ENCODE data around the gene FHIT.
"Not testable (repeated sequence)": the region's sequence is repeated elsewhere in the genome, so short reads cannot be mapped to it uniquely, and the experiment has no call there.

Gene FHIT

DNA sequence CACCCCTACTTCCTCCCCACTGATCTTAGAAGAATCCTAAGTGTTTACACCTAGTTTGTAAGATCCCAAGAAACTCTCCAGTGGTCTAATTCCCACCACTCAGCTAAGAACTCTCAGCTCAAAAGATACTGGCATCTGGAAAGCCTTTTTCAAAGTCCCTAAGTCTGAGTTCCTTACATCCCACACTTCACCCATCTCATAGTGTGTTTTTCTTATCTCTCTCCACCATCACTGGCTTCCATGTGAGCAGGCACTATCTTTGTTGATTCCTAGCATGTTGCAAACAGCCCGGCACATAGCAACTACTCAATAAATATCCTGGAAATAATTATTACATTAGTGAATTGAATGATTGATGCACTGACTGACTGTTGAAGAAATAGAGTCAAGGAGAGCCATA lies 173.7 kb downstream of the FHIT start:
- H3K27me3 ChIP-seq (ENCODE audit: low read depth, low read length): no peaks in the 10 kb centered on the region
- H3K4me1 ChIP-seq (ENCODE audit: control insufficient read depth in 1 of 2, insufficient read depth in 2 of 2, low read length in 2 of 2): no peaks in the 10 kb centered on the region
- no peak overlapping the region for H3K4me3 ChIP-seq (ENCODE audit: low read depth in 1 of 2, low read length in 2 of 2)
- H3K27ac ChIP-seq (ENCODE audit: low read length): no peak overlapping the region
- H3K36me3 ChIP-seq (ENCODE audit: control insufficient read depth in 1 of 2, insufficient read depth in 2 of 2, low read length in 2 of 2): no peaks in the 10 kb centered on the region
- peaks cover 0 to 1% of the 10 kb centered on the region in 2 donors for H3K9me3 ChIP-seq (ENCODE audit: control insufficient read depth in 1 of 2, low read length in 2 of 2)

- Histone ChIP-seq H3K36me3 (ENCODE audit: control insufficient read depth in 1 of 2, insufficient read depth in 2 of 2, low read length in 2 of 2) (no peaks in the 10 kb centered on the region), H3K4me1 (ENCODE audit: control insufficient read depth in 1 of 2, insufficient read depth in 2 of 2, low read length in 2 of 2) (no peaks in the 10 kb centered on the region), H3K4me3 (ENCODE audit: low read depth in 1 of 2, low read length in 2 of 2) (no peak overlapping the region), H3K27ac (ENCODE audit: low read length) (no peak overlapping the region), H3K9me3 (ENCODE audit: control insufficient read depth in 1 of 2, low read length in 2 of 2) (no peaks in the 10 kb centered on the region), H3K27me3 (ENCODE audit: low read depth, low read length) (no peaks in the 10 kb centered on the region)
Observed at GRCh38 chr3:61074783-61075182, 176.5 kb downstream of the FHIT start.

DNA sequence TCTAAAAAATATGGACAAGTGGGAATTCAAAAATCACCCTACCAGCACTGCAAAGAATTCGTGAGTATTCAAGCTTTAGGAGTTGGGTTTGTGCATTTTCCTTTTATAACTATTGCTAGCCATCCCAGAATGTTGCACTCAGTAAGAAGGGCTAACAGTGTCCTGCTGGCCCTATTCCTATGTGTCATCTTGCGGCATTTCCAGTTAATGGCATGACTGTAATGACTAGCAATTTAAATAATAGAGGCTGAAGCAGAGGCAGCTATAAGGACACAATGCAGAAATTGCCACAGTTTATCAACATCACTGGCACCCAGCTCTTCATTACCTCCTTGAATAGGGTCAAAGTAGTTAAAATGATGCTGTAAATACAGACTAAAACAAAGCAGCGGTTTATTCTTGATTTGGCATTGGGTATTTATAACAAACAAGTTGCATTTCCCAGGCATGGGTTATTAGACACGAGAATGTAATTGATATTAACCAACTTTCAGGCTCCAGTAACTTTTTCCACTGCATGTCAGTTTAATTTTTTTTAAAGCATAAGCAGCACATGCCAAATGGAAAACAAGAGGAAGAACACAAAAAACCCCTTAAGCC lies 177.6 kb downstream of the FHIT start:
- Histone ChIP-seq H3K9me3 (ENCODE audit: control insufficient read depth in 1 of 2, low read length in 2 of 2) (no peaks in the 10 kb centered on the region), H3K27ac (ENCODE audit: low read length) (no peak overlapping the region), H3K27me3 (ENCODE audit: low read depth, low read length) (no peaks in the 10 kb centered on the region), H3K4me1 (ENCODE audit: control insufficient read depth in 1 of 2, insufficient read depth in 2 of 2, low read length in 2 of 2) (no peaks in the 10 kb centered on the region), H3K4me3 (ENCODE audit: low read depth in 1 of 2, low read length in 2 of 2) (no peak overlapping the region), H3K36me3 (ENCODE audit: control insufficient read depth in 1 of 2, insufficient read depth in 2 of 2, low read length in 2 of 2) (no peaks in the 10 kb centered on the region)

DNA sequence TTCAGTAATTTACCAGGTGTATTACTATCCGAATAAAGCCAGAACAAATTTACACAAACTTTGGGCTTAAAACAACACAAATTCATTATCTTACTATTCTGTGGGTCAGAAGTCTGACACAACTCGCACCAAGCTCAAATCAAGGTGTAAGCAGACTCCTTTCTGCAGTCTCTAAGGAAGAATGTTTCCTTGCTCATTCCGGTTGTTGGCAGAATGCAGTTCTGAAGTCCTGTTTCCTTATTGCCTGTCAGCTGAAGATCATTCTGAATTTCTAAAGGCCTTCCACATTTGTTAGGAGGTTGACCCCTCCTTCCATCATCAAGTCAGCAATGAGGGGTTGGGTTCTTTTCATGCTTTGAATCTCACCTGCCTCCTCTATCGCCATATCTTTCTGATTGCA lies 183.2 kb downstream of the FHIT start:
- H3K27ac ChIP-seq (ENCODE audit: low read length): no peak overlapping the region
- H3K4me3 ChIP-seq (ENCODE audit: low read depth in 1 of 2, low read length in 2 of 2): no peak overlapping the region

DNA sequence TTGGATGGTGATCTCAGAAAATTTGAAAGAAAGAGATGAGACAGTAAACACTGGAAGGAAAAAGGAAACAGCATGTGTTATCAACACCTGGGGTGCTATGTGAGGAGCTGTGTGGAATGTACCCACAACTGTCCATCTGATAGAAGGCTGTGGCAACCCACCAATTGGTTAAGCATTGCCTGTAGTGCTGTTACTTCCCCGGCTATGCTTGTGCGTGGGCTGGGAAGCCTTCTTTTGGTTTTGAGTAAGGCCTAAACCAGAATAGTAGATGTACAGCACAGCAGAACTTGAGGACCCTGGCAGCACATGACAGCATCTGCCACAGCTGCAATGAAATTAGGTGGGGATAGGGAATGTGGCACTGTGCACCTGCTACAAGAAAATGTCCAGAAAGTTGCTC lies 184.5 kb downstream of the FHIT start:
- Histone ChIP-seq H3K27me3 (ENCODE audit: low read depth, low read length) (no peaks in the 10 kb centered on the region), H3K9me3 (ENCODE audit: control insufficient read depth in 1 of 2, low read length in 2 of 2) (no peaks in the 10 kb centered on the region), H3K36me3 (ENCODE audit: control insufficient read depth in 1 of 2, insufficient read depth in 2 of 2, low read length in 2 of 2) (no peaks in the 10 kb centered on the region), H3K4me1 (ENCODE audit: control insufficient read depth in 1 of 2, insufficient read depth in 2 of 2, low read length in 2 of 2) (no peaks in the 10 kb centered on the region), H3K27ac (ENCODE audit: low read length) (no peak overlapping the region), H3K4me3 (ENCODE audit: low read depth in 1 of 2, low read length in 2 of 2) (no peak overlapping the region)

More for the DNA sequence above, 183.2 kb downstream of the FHIT start:
- Histone ChIP-seq H3K36me3 (ENCODE audit: control insufficient read depth in 1 of 2, insufficient read depth in 2 of 2, low read length in 2 of 2) (no peaks in the 10 kb centered on the region), H3K27me3 (ENCODE audit: low read depth, low read length) (no peaks in the 10 kb centered on the region), H3K9me3 (ENCODE audit: control insufficient read depth in 1 of 2, low read length in 2 of 2) (no peaks in the 10 kb centered on the region), H3K4me1 (ENCODE audit: control insufficient read depth in 1 of 2, insufficient read depth in 2 of 2, low read length in 2 of 2) (no peaks in the 10 kb centered on the region)

DNA sequence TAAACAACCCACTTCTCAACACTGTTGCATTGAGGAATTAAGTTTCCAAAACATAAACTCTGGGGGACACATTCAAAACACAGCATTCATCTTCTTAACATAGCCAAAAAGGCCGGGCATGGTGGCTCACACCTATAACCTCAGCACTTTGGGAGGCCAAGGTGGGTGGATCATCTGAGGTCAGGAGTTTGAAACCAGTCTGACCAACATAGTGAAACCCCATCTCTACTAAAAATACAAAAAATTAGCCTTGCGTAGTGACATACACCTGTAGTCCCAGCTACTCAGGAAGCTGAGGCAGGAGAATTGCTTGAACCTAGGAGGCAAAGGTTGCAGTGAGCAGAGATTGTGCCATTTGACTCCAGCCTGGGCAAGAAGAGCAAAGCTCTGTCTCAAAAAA lies 185.0 kb downstream of the FHIT start:
- H3K36me3 ChIP-seq (ENCODE audit: control insufficient read depth in 1 of 2, insufficient read depth in 2 of 2, low read length in 2 of 2); H3K27ac ChIP-seq (ENCODE audit: low read length); H3K4me1 ChIP-seq (ENCODE audit: control insufficient read depth in 1 of 2, insufficient read depth in 2 of 2, low read length in 2 of 2); H3K9me3 ChIP-seq (ENCODE audit: control insufficient read depth in 1 of 2, low read length in 2 of 2); H3K27me3 ChIP-seq (ENCODE audit: low read depth, low read length); H3K4me3 ChIP-seq (ENCODE audit: low read depth in 1 of 2, low read length in 2 of 2): not testable (repeated sequence)

- Histone ChIP-seq H3K27ac (ENCODE audit: low read length) (no peak overlapping the region), H3K27me3 (ENCODE audit: low read depth, low read length) (no peaks in the 10 kb centered on the region), H3K9me3 (ENCODE audit: control insufficient read depth in 1 of 2, low read length in 2 of 2) (no peaks in the 10 kb centered on the region), H3K36me3 (ENCODE audit: control insufficient read depth in 1 of 2, insufficient read depth in 2 of 2, low read length in 2 of 2) (no peaks in the 10 kb centered on the region), H3K4me3 (ENCODE audit: low read depth in 1 of 2, low read length in 2 of 2) (no peak overlapping the region), H3K4me1 (ENCODE audit: control insufficient read depth in 1 of 2, insufficient read depth in 2 of 2, low read length in 2 of 2) (no peaks in the 10 kb centered on the region)
Observed at GRCh38 chr3:61065451-61066011, 185.7 kb downstream of the FHIT start.

GRCh38 chr3:61061092-61061723 lies 190.0 kb downstream of the FHIT start:
- Histone ChIP-seq H3K9me3 (ENCODE audit: control insufficient read depth in 1 of 2, low read length in 2 of 2) (no peaks in the 10 kb centered on the region), H3K36me3 (ENCODE audit: control insufficient read depth in 1 of 2, insufficient read depth in 2 of 2, low read length in 2 of 2) (no peaks in the 10 kb centered on the region), H3K27me3 (ENCODE audit: low read depth, low read length) (no peaks in the 10 kb centered on the region), H3K4me3 (ENCODE audit: low read depth in 1 of 2, low read length in 2 of 2) (no peak overlapping the region), H3K4me1 (ENCODE audit: control insufficient read depth in 1 of 2, insufficient read depth in 2 of 2, low read length in 2 of 2) (no peaks in the 10 kb centered on the region), H3K27ac (ENCODE audit: low read length) (no peak overlapping the region)

DNA sequence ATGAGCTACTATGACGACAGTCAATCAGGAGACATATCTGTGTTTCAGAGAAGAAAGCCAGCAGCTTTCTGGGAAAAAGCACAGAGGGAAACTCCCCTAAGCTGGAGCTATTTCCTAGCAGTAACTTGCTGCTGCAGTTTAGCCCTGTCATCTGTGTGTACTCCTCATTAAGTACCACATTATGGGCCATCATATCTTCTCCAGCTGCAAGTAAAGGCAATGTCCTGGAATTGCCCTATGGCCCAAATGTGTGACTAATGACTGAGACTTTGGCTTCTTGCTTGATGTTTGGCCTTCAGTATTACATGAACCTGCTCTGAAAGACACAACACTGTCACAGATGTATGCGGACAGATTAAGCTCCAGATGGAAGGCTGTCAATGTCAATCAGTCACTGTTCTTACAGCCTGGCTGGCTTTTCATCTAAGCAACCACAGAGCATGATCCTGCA lies 190.8 kb downstream of the FHIT start:
- H3K9me3 ChIP-seq (ENCODE audit: control insufficient read depth in 1 of 2, low read length in 2 of 2): no peaks in the 10 kb centered on the region
- H3K27ac ChIP-seq (ENCODE audit: low read length): no peak overlapping the region
- no peaks in the 10 kb centered on the region for H3K4me1 ChIP-seq (ENCODE audit: control insufficient read depth in 1 of 2, insufficient read depth in 2 of 2, low read length in 2 of 2)
- H3K27me3 ChIP-seq (ENCODE audit: low read depth, low read length): no peaks in the 10 kb centered on the region
- no peaks in the 10 kb centered on the region for H3K36me3 ChIP-seq (ENCODE audit: control insufficient read depth in 1 of 2, insufficient read depth in 2 of 2, low read length in 2 of 2)
- H3K4me3 ChIP-seq (ENCODE audit: low read depth in 1 of 2, low read length in 2 of 2): no peak overlapping the region

GRCh38 chr3:61058836-61059235 lies 192.4 kb downstream of the FHIT start:
- no peaks in the 10 kb centered on the region for H3K4me1 ChIP-seq (ENCODE audit: control insufficient read depth in 1 of 2, insufficient read depth in 2 of 2, low read length in 2 of 2)
- no peak overlapping the region for H3K27ac ChIP-seq (ENCODE audit: low read length)
- no peak overlapping the region for H3K4me3 ChIP-seq (ENCODE audit: low read depth in 1 of 2, low read length in 2 of 2)
- H3K9me3 ChIP-seq (ENCODE audit: control insufficient read depth in 1 of 2, low read length in 2 of 2): no peaks in the 10 kb centered on the region
- no peaks in the 10 kb centered on the region for H3K36me3 ChIP-seq (ENCODE audit: control insufficient read depth in 1 of 2, insufficient read depth in 2 of 2, low read length in 2 of 2)
- no peaks in the 10 kb centered on the region for H3K27me3 ChIP-seq (ENCODE audit: low read depth, low read length)

- H3K9me3 ChIP-seq (ENCODE audit: control insufficient read depth in 1 of 2, low read length in 2 of 2): no peaks in the 10 kb centered on the region
- no peaks in the 10 kb centered on the region for H3K4me1 ChIP-seq (ENCODE audit: control insufficient read depth in 1 of 2, insufficient read depth in 2 of 2, low read length in 2 of 2)
- no peak overlapping the region for H3K27ac ChIP-seq (ENCODE audit: low read length)
- no peaks in the 10 kb centered on the region for H3K27me3 ChIP-seq (ENCODE audit: low read depth, low read length)
- no peak overlapping the region for H3K4me3 ChIP-seq (ENCODE audit: low read depth in 1 of 2, low read length in 2 of 2)
- H3K36me3 ChIP-seq (ENCODE audit: control insufficient read depth in 1 of 2, insufficient read depth in 2 of 2, low read length in 2 of 2): no peaks in the 10 kb centered on the region
Observed at GRCh38 chr3:61057464-61057863, 193.8 kb downstream of the FHIT start.

- no peaks in the 10 kb centered on the region for H3K9me3 ChIP-seq (ENCODE audit: control insufficient read depth in 1 of 2, low read length in 2 of 2)
- no peak overlapping the region for H3K4me3 ChIP-seq (ENCODE audit: low read depth in 1 of 2, low read length in 2 of 2)
Observed at GRCh38 chr3:61055447-61055846, 195.8 kb downstream of the FHIT start.

More at GRCh38 chr3:61055447-61055846, 195.8 kb downstream of the FHIT start:
- no peaks in the 10 kb centered on the region for H3K27me3 ChIP-seq (ENCODE audit: low read depth, low read length)
- no peaks in the 10 kb centered on the region for H3K4me1 ChIP-seq (ENCODE audit: control insufficient read depth in 1 of 2, insufficient read depth in 2 of 2, low read length in 2 of 2)
- no peak overlapping the region for H3K27ac ChIP-seq (ENCODE audit: low read length)
- H3K36me3 ChIP-seq (ENCODE audit: control insufficient read depth in 1 of 2, insufficient read depth in 2 of 2, low read length in 2 of 2): no peaks in the 10 kb centered on the region
